MCF 10A (cell line): ENCODE measurements around the gene ANKMY1. TPM values are rescaled to one million over a fixed set of nuclear protein-coding genes. Genes with fewer than 3 reads are reported as not detected.

ENCODE experiments used
- BruUV-seq: library from RNA; stranded (reverse); fragments of 400-500 nt; replicated peaks from 2 replicates; lab custom pipeline; 2021; lab: Mats Ljungman, UMichigan
- CTCF ChIA-PET: fragments of 300-600 bp; sonication (Branson Sonifier 250); formaldehyde crosslinking; extraction: SDS; loops from one replicate; lab custom pipeline; 2021; ENCODE audit warnings: antibody characterized with exemption, inconsistent platforms; lab: Yijun Ruan, JAX
- POLR2A ChIA-PET: fragments of 300-600, 350-650 bp; sonication (Branson Sonifier 250); formaldehyde crosslinking; extraction: SDS; loops from one replicate; lab custom pipeline; 2020; ENCODE audit warnings: antibody characterized with exemption, inconsistent platforms; lab: Yijun Ruan, JAX
- DNase-seq: peaks from one replicate; pipeline ENCODE4 v3.0.0-alpha.2; 2018; ENCODE audit not compliant: unreplicated experiment
- H3K27ac Mint-ChIP-seq: one replicate; pipeline ENCODE4 v1.8.0; 2022; ENCODE audit warnings: mild to moderate bottlenecking, low read depth, mixed read lengths; ENCODE audit not compliant: unreplicated experiment
- H3K27me3 Mint-ChIP-seq: one replicate; pipeline ENCODE4 v1.8.0; 2022; ENCODE audit warnings: mixed read lengths; ENCODE audit not compliant: insufficient read depth, unreplicated experiment
- H3K36me3 Mint-ChIP-seq: one replicate; pipeline ENCODE4 v1.8.0; 2022; ENCODE audit warnings: mild to moderate bottlenecking, moderate library complexity, mixed read lengths; ENCODE audit not compliant: insufficient read depth, unreplicated experiment
- H3K4me1 Mint-ChIP-seq: one replicate; pipeline ENCODE4 v1.8.0; 2022; ENCODE audit warnings: mixed read lengths; ENCODE audit not compliant: insufficient read depth, unreplicated experiment
- H3K4me3 Mint-ChIP-seq: one replicate; pipeline ENCODE4 v1.8.0; 2022; ENCODE audit warnings: mild to moderate bottlenecking, moderate library complexity, mixed read lengths; ENCODE audit not compliant: unreplicated experiment
- H3K9me3 Mint-ChIP-seq: one replicate; pipeline ENCODE4 v1.8.0; 2022; ENCODE audit warnings: mixed read lengths; ENCODE audit not compliant: unreplicated experiment
- CTCF ChIP-seq: fragments of 200-600 bp; IDR thresholded peaks from one replicate; pipeline ENCODE4 v1.8.0; 2022; ENCODE audit warnings: antibody characterized with exemption, mild to moderate bottlenecking; ENCODE audit not compliant: unreplicated experiment
- intact Hi-C: fragments of 100-400 bp; cut with micrococcal nuclease; formaldehyde crosslinking; loops from 2 replicates; pipeline ENCODE4 v1.14.1; 2022
- total RNA-seq: library from RNA; stranded (reverse); gene quantifications from 2 replicates; pipeline ENCODE4 v1.2.3, GENCODE V29; 2022

The ANKMY1 gene
- total RNA-seq, 1 experiment from 2014 or later, result 22.2 TPM

GRCh38 chr2:240433973-240434727 lies 123.6 kb downstream of the ANKMY1 start:
- Mint-ChIP-seq H3K27me3 (no peaks in the 10 kb centered on the region), H3K4me3 (peak overlapping the region; percentile 85), H3K27ac (peak overlapping the region; percentile 86), H3K36me3 (no peaks in the 10 kb centered on the region), H3K4me1 (peaks cover 23% of the 10 kb centered on the region), H3K9me3 (no peaks in the 10 kb centered on the region)
- intact Hi-C loops, result loop anchor here (1.0 to 10.0 kb wide), 4 partner anchors 47 to 369 kb away; no protein-coding TSS in a partner anchor
- peak; percentile 98 for DNase-seq
- CTCF ChIA-PET, result interaction anchor here (0.7 to 1.5 kb wide), 5 partner anchors 16 to 226 kb away, joined by 3 to 7 read pairs (median 4); no protein-coding TSS in a partner anchor
- BruUV-seq, result TSS peak; percentile 75
- TF ChIP-seq CTCF, result no peak
- POLR2A ChIA-PET, result interaction anchor here (0.5 to 5.7 kb wide), 15 partner anchors 16 to 240 kb away, joined by 3 to 65 read pairs (median 3); no protein-coding TSS in a partner anchor

GRCh38 chr2:240432820-240433801 lies 124.7 kb downstream of the ANKMY1 start:
- peak overlapping the region; percentile 85 for H3K4me3 Mint-ChIP-seq
- no peaks in the 10 kb centered on the region for H3K9me3 Mint-ChIP-seq
- POLR2A ChIA-PET, result interaction anchor here (0.5 to 5.7 kb wide), 6 partner anchors 17 to 197 kb away, joined by 3 to 65 read pairs (median 4); no protein-coding TSS in a partner anchor
- TF ChIP-seq CTCF, result no peak
- BruUV-seq, result no TSS peak
- H3K27ac Mint-ChIP-seq, result peak overlapping the region; percentile 86
- peaks cover 23% of the 10 kb centered on the region for H3K4me1 Mint-ChIP-seq
- no peak for DNase-seq
- CTCF ChIA-PET, result interaction anchor here (0.5 to 1.5 kb wide), 5 partner anchors 15 to 225 kb away, joined by 3 to 5 read pairs (median 3); no protein-coding TSS in a partner anchor
- intact Hi-C loops, result loop anchor here (5.0 to 10.0 kb wide), 3 partner anchors 46 to 368 kb away; no protein-coding TSS in a partner anchor
- H3K27me3 Mint-ChIP-seq, result no peaks in the 10 kb centered on the region
- H3K36me3 Mint-ChIP-seq, result no peaks in the 10 kb centered on the region

- ChIA-PET POLR2A (interaction anchor here (5.7 kb wide), 1 partner anchor 63 kb away, joined by 65 read pairs; no protein-coding TSS in a partner anchor), CTCF (interaction anchor here (0.9 kb wide), 1 partner anchor 201 kb away, joined by 3 read pairs; no protein-coding TSS in a partner anchor)
- no TSS peak for BruUV-seq
- peak overlapping the region; percentile 23 for H3K27ac Mint-ChIP-seq
- no peak for TF ChIP-seq CTCF
- intact Hi-C loops, result loop anchor here (5.0 to 10.0 kb wide), 3 partner anchors 45 to 368 kb away; no protein-coding TSS in a partner anchor
- H3K36me3 Mint-ChIP-seq, result no peaks in the 10 kb centered on the region
- H3K4me1 Mint-ChIP-seq, result peaks cover 17% of the 10 kb centered on the region
- DNase-seq, result no peak
- no peaks in the 10 kb centered on the region for H3K9me3 Mint-ChIP-seq
- no peaks in the 10 kb centered on the region for H3K27me3 Mint-ChIP-seq
- no peak overlapping the region for H3K4me3 Mint-ChIP-seq
Measured at GRCh38 chr2:240432430-240432819, 125.4 kb downstream of the ANKMY1 start.
